Measurements from ENCODE around the gene CDH8.

Gene CDH8, protein sequence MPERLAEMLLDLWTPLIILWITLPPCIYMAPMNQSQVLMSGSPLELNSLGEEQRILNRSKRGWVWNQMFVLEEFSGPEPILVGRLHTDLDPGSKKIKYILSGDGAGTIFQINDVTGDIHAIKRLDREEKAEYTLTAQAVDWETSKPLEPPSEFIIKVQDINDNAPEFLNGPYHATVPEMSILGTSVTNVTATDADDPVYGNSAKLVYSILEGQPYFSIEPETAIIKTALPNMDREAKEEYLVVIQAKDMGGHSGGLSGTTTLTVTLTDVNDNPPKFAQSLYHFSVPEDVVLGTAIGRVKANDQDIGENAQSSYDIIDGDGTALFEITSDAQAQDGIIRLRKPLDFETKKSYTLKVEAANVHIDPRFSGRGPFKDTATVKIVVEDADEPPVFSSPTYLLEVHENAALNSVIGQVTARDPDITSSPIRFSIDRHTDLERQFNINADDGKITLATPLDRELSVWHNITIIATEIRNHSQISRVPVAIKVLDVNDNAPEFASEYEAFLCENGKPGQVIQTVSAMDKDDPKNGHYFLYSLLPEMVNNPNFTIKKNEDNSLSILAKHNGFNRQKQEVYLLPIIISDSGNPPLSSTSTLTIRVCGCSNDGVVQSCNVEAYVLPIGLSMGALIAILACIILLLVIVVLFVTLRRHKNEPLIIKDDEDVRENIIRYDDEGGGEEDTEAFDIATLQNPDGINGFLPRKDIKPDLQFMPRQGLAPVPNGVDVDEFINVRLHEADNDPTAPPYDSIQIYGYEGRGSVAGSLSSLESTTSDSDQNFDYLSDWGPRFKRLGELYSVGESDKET

DNA sequence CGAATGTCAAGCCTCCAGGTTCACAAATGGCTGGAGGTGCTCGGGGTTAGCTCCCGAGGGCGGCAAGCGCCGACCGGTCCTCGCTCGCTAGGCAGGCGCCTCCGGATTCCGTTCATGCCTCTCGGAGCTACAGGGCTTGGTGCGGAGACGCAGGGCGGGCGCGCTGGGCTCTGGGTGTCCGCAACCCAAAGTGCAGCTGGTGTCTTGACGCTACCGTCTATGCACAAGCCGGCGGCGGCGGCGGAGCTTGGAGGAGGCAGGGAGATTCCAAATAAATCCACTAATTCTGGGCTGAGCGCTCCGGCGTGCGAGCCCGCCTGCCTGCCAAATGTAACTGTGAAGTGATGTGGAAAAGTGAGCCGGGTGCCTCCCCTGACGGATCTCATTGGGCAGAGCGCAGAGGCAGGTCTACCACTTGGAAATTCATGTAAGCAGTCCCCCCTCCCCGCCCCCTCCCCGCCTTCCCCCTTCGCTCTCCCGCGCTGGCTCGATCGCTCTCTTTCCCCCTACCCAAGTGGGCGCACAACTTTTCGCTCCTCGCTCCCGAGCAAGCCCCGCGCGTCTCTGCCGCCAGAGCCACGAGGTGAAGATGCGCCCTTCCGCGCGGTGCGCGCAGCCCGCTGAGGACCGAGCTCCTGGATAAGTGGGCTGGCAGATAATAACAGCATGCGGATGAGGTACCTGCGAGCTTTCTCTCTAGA lies at the start of gene CDH8:
Gene CDH8, minus strand, starts transcription at position 338 of the 701 bp plus-strand sequence. CDS start 15,035 bp downstream, outside the sequence.
- no peak for DNase-seq (ENCODE audit: low read depth)

DNA sequence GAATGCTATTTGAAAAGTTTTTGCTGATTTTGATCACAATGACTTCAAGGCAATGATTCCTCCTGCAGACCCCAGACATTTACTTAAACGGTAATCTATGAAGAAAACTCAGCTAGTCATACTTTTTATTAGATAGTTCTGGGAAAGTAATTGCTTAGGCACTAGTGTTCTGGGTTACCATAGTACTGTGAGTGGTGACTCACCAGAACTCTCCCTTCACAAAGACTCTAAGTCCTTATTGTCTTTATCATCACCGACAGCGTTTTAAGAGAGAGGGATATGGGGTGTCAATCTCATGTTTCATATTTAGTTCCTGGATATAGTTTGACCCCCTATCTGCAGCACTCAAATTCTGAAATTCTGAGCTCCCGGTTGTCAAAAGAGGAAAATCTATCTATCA lies 43.0 kb upstream of the CDH8 start:
- no peak for DNase-seq (ENCODE audit: low read depth)

- DNase-seq (ENCODE audit: low read depth): no peak
Measured at GRCh38 chr16:62077998-62078397, 41.8 kb upstream of the CDH8 start.

GRCh38 chr16:62076886-62077285 lies 40.6 kb upstream of the CDH8 start:
- no peak for DNase-seq (ENCODE audit: low read depth)

- no peak for DNase-seq (ENCODE audit: low read depth)
Measured at GRCh38 chr16:62068747-62069146, 32.5 kb upstream of the CDH8 start.

DNA sequence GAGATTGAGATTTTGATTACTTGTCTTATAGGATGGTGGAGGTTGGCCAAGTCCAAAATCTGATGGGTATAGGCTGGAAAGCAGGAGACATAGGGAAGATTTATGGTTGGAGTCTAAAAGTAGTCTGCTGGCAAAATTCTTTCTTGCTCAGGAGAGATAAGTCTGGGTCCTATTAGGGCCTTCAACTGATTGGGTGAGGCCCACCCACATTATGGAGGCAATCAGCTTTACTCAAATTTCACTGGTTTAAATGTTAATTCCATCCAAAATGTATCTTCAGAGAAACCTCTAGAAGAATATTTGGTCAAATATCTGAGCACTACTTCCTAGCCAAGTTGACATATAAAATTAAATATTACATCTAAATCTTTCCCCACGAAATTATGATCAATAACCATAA lies 31.7 kb upstream of the CDH8 start:
- no peak for DNase-seq (ENCODE audit: low read depth)

GRCh38 chr16:62067182-62067581 lies 30.9 kb upstream of the CDH8 start:
- no peak for DNase-seq (ENCODE audit: low read depth)

DNA sequence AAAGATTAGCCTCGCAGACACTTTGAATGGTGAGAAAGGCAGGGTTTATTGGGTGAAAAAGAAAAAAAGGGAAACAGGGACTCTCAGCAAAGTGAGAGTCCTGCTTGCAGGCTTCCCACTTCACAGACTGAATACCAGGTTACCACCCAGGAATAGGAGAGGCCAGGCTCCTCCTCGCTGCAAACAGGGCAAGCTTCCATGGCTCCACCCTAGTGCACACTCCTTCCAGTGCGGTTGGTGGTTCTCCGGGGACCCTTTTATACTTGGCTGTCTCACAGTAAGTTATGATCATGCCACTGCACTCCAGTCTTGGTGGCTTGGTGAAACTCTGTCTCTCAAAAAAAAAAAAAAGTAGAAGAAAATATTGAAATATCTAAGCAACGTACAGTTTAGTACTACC lies 30.5 kb upstream of the CDH8 start:
- DNase-seq (ENCODE audit: low read depth): no peak

GRCh38 chr16:62064173-62064572 lies 27.9 kb upstream of the CDH8 start:
- no peak for DNase-seq (ENCODE audit: low read depth)

DNA sequence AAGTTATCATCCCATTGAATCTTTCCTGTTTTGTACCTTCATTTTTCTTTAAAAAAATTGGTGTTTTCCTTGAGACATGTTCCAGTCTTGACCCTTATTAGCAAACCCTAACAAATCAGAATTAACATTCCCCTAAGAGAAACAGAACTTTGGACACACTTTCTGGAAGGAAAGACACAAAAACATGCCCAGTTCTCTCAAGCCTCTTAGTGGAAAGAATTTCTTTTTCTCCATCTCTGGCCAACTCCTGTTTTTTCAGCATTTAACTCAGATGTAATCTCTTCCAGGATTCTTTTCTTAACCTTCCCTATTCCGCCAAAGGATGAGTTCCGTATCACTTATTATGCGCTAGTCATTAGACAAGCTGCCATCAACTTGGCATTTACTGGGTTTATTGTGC lies 23.9 kb upstream of the CDH8 start:
- DNase-seq (ENCODE audit: low read depth): no peak

DNA sequence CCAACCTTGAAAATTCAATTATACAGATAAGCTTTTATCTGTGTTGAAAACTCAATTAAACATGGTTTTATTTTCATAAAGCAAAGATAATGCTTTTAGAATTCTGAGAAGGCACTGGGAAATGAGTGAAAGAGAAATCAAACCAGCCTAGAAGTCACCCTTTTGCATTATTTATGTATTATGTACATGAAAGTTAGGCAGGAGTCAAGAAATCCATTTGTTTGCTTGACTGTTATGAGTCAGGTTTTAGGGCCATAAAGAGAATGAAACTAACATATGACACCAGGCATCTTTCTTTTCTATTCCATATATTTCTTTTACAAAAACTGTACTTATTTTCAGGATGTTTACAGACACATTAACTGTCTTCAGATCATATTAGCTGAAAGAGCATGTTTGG lies 23.3 kb upstream of the CDH8 start:
- DNase-seq (ENCODE audit: low read depth): no peak

DNA sequence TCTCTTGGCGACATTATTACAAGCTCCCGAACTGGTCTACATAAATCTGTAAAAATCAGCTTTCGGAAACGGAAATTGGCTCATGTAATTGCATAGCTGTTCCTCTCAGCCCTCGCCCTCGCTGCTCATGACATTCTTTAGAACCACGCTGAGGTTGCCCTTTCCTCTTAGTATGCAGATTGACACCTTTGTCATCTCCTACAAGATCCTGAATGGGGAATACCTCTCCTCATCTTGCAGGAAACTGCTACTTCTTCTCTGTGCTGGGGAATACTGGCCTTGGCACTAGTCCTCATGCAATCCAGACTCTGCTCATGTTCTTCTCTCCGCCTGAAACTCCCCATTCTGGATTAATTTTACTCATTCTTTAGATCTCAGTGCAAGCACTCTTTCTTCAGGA lies 22.2 kb upstream of the CDH8 start:
- no peak for DNase-seq (ENCODE audit: low read depth)

GRCh38 chr16:62051942-62052341 lies 15.7 kb upstream of the CDH8 start:
- no peak for DNase-seq (ENCODE audit: low read depth)

- no peak for DNase-seq (ENCODE audit: low read depth)
Measured at GRCh38 chr16:62050793-62051192, 14.6 kb upstream of the CDH8 start.

DNA sequence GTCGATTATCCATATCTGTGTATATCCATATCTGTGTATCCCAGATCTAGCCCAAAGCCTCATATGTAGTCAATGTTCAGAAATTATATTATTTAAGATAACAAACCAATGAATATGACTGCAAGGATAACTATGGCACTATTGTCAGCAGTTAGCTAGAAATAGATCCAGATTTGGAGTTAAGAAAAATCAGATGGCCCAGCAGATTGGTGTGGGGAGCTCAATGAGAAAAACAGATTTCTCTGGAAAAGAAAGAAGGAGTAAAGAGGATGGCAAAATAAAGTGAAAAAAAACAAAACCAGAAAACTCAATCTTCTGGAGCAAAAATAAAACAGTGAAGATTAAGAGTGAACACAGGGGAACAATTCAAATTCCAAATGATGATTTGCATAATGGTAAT lies 10.6 kb upstream of the CDH8 start:
- no peak for DNase-seq (ENCODE audit: low read depth)

DNA sequence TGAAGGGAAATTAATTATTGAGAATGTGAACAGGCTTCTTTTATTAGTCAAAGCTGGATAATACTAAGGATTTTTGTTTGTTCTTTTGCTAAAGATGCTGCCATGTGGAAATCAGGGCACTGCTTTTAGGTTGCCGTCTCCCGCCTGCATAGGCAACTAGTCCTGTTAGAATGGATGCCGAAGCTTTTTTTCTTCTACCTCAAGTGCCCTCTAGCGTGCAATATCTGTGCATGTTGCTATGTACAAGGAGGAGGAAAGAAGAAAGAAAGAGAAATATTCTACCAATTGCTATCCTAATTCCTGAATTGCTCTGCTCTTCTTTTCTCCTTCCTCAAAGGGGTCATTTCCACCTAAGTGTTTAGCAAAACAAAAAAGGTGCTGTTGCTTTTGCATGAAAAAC lies 5.2 kb upstream of the CDH8 start:
- no peak for DNase-seq (ENCODE audit: low read depth)

DNA sequence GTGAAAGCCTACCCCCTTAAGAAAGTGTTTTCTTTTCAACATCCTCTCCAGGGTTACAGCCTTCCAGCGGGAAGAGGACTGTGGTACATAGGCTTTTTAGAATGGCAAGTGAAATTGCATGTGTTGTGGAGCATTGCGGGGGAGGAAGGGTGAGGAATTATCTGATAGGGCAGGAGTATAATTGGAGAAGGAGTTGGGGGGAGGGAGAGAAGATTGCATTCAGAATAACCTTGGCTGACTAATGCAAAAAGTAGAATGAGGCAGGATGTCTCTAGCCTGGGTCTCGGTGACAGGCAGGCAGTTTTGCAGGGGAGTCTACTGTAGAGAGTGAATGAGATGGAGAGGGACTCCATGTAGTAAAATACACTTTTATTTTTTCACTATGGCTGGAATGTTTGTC lies 2.4 kb upstream of the CDH8 start:
- no peak for DNase-seq (ENCODE audit: low read depth)

DNA sequence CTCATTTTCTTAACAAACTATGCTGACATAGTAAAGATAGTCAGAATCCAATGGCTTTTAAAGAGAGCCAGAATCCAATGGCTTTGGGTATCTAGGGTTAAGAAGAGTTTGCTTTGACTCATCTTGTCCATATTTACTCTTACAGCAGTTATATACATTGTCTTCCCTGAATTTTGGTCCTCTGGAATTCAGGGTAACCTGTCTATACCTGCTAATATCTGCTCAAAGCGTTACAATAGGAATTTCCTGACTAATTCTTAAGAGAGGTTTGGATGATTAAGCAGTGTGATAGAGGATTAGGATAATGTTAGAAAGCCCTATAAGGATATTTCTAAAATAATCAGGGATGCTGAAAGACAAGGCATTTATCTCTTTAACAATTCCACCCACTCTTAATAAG lies 2.0 kb upstream of the CDH8 start:
- no peak for DNase-seq (ENCODE audit: low read depth)

- no peak for DNase-seq (ENCODE audit: low read depth)
Measured at GRCh38 chr16:62036802-62037135, 531 bp upstream of the CDH8 start.

DNA sequence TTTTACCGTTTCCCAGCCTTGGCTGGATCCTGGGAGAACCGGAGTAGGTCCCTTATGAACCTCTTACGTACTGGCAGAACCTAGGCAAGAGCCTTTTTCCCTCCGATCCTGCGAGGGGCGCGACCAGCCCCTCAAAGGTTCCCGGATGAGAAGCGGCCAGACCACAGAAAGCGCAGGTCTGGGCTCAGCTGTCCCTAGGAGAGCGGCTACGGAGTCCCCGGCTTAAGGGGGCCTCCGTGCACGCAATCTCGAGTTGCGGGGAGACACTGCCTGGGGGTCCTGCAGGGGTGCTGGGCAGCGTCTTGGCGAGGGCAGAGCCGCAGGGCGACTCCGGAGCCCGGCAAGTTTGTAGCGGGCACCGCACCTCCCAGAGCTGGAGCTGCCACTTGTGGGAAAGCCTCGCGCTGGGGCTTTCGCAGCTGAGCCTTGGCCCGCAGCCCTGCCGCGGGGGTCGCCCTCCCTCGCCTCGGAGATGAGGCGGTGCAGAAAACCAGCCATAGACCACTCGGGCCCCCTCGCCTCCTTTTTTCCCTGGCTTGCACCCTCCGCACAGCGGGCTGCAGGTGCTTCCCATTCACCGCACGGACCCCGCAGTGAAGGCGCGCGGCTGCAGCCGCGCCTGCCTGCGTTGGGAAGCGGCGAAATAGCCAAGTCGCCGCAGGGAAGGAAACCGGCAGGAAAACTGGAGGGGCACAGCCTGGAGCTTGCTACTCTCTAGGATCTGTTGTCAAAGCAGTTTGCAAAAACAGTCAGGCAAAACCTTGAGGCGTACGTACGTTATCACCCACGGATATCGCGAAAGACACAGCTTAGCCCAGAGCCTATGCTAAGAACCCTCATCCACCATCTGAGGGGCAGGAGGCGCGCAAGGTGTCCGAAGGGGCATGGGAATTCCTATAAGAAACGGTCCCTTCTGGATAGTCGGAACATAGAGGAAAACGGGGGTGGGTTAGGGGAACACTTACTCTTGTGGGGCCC lies 834 bp downstream of the CDH8 start:
- DNase-seq (ENCODE audit: low read depth): no peak

- DNase-seq (ENCODE audit: low read depth): no peak
Measured at GRCh38 chr16:62034231-62035114, 1.8 kb downstream of the CDH8 start.

Data from stimulated activated CD8-positive, alpha-beta memory T cell treated with anti-CD3 and anti-CD28 coated beads, Interleukin-15, amount 100 ng/mL, for 1 hour (primary cell).